HCT116 (cell line): ENCODE data around the gene PACSIN2. TPM values are rescaled to one million over a fixed set of nuclear protein-coding genes. Genes with fewer than 3 reads are reported as not detected.

ENCODE experiments used
- ATAC-seq: fragments of 200-7000 bp; cut with Tn5 transposase; 2 replicates; pipeline ENCODE4 v1.9.1; 2020; ENCODE audit warnings: mild to moderate bottlenecking, moderate library complexity
- BruUV-seq: library from RNA; stranded (reverse); fragments of 400-500 nt; replicated peaks from 2 replicates; lab custom pipeline; 2021; lab: Mats Ljungman, UMichigan
- CTCF ChIA-PET: fragments of 300-600 bp; sonication (Branson Sonifier 250); formaldehyde crosslinking; loops from one replicate; lab custom pipeline; 2021; ENCODE audit warnings: antibody characterized with exemption; lab: Charles Lee
- POLR2A ChIA-PET: fragments of 300-600, 350-600 bp; sonication (Branson Sonifier 250); formaldehyde crosslinking; loops from one replicate; lab custom pipeline; 2021; ENCODE audit warnings: antibody characterized with exemption; lab: Charles Lee
- RAD21 ChIA-PET, 2 experiments: fragments of 300-600 bp; sonication (Branson Sonifier 250); formaldehyde crosslinking; loops; one replicate each; lab custom pipeline; 2023; ENCODE audit warnings: low total read pairs in 2 of 2; ENCODE audit not compliant: uncharacterized antibody in 2 of 2, unreplicated experiment in 2 of 2, low non-redundant PET in 1 of 2; lab: Charles Lee
- DNase-seq: peaks from one replicate; pipeline ENCODE4 v3.0.0-alpha.2; 2010; ENCODE audit warnings: low read depth, low spot score
- H2AFZ ChIP-seq: fragments of 200-600 bp; shearing (Covaris generic), sonication (generic); 2 replicates; pipeline ENCODE4 v1.6.1; 2017; ENCODE audit warnings: low read depth, mixed run types, mixed read lengths, antibody characterized with exemption, low read length; ENCODE audit not compliant: poor library complexity, severe bottlenecking
- H3K27ac ChIP-seq: 2 replicates; pipeline ENCODE4 v1.5.1; 2012; ENCODE audit warnings: low read depth, low read length
- H3K27me3 ChIP-seq: fragments of 200-600 bp; sonication (generic); 2 replicates; pipeline ENCODE4 v1.6.1; 2016; ENCODE audit warnings: mixed run types, low read length, mixed read lengths; ENCODE audit not compliant: insufficient read depth
- H3K36me3 ChIP-seq, 2 experiments: fragments of 200-500 bp in 1 of 2; fragments of 200-600 bp in 1 of 2; sonication (Bioruptor generic) in 1 of 2; sonication (generic) in 1 of 2; 2 replicates each; pipeline versions ENCODE4 v1.5.1 to v1.6.1; 2014 to 2016; ENCODE audit warnings: low read length in 2 of 2, inconsistent platforms in 1 of 2, mixed read lengths in 1 of 2, mixed run types in 1 of 2; ENCODE audit not compliant: insufficient read depth in 2 of 2, control insufficient read depth in 1 of 2
- H3K4me1 ChIP-seq, 2 experiments: fragments of 200-600 bp in 1 of 2; sonication (generic) in 1 of 2; 2 replicates each; pipeline versions ENCODE4 v1.5.1 to v1.6.1; 2012 to 2017; ENCODE audit warnings: low read length in 2 of 2, inconsistent platforms in 1 of 2, mild to moderate bottlenecking in 1 of 2, mixed read lengths in 1 of 2, mixed run types in 1 of 2, moderate library complexity in 1 of 2; ENCODE audit not compliant: insufficient read depth in 2 of 2, control insufficient read depth in 1 of 2
- H3K4me2 ChIP-seq: fragments of 200-600 bp; sonication (generic); 2 replicates; pipeline ENCODE4 v1.6.1; 2017; ENCODE audit warnings: mixed run types, low read length, mixed read lengths
- H3K4me3 ChIP-seq, 2 experiments: fragments of 200-600 bp in 1 of 2; sonication (generic) in 1 of 2; replicated peaks in 1 of 2; 2 replicates each; pipeline ENCODE4 v1.5.1; 2011 to 2016; ENCODE audit warnings: low read length in 2 of 2, control low read depth in 1 of 2, low read depth in 1 of 2, mild to moderate bottlenecking in 1 of 2, mixed read lengths in 1 of 2, mixed run types in 1 of 2
- H3K79me2 ChIP-seq: fragments of 200-600 bp; sonication (generic); 2 replicates; pipeline ENCODE4 v1.6.1; 2017; ENCODE audit warnings: mild to moderate bottlenecking, mixed run types, low read length, moderate library complexity, mixed read lengths; ENCODE audit not compliant: insufficient read depth
- H3K9ac ChIP-seq: fragments of 200-600 bp; sonication (generic); 2 replicates; pipeline ENCODE4 v1.6.1; 2016; ENCODE audit warnings: low read length, mixed read lengths
- H3K9me2 ChIP-seq: fragments of 200-600 bp; sonication (generic), shearing (Covaris generic); 2 replicates; pipeline ENCODE4 v1.6.1; 2017; ENCODE audit warnings: mixed run types, mild to moderate bottlenecking, moderate library complexity; ENCODE audit not compliant: insufficient read depth
- H3K9me3 ChIP-seq, 2 experiments: fragments of 200-500 bp in 1 of 2; fragments of 200-600 bp in 1 of 2; sonication (Bioruptor generic) in 1 of 2; sonication (generic) in 1 of 2; 2 replicates each; pipeline ENCODE4 v1.6.1; 2014 to 2017; ENCODE audit warnings: low read length in 2 of 2, mixed read lengths in 2 of 2, inconsistent platforms in 1 of 2, low read depth in 1 of 2, mild to moderate bottlenecking in 1 of 2, mixed run types in 1 of 2, moderate library complexity in 1 of 2; ENCODE audit not compliant: control insufficient read depth in 1 of 2, insufficient read depth in 1 of 2
- H4K20me1 ChIP-seq: fragments of 200-600 bp; sonication (generic), shearing (Covaris generic); 2 replicates; pipeline ENCODE4 v1.6.1; 2017; ENCODE audit warnings: mixed run types, mild to moderate bottlenecking, moderate library complexity; ENCODE audit not compliant: insufficient read depth
- CBX3 ChIP-seq: IDR thresholded peaks from 2 replicates; pipeline ENCODE4 v1.6.1; 2012; ENCODE audit warnings: low read depth
- CEBPB ChIP-seq: IDR thresholded peaks from 2 replicates; pipeline ENCODE4 v1.6.1; 2012; ENCODE audit warnings: low read depth
- CTCF ChIP-seq, 3 experiments: fragments of 200-600 bp in 1 of 3; sonication (generic) in 1 of 3; IDR thresholded peaks in 2 of 3; conservative IDR thresholded peaks in 1 of 3; 2 replicates each; pipeline ENCODE4 v1.5.1; 2012 to 2017; ENCODE audit warnings: low read depth in 2 of 3, low read length in 2 of 3, antibody characterized with exemption in 1 of 3, borderline replicate concordance in 1 of 3, control low read depth in 1 of 3, mild to moderate bottlenecking in 1 of 3, mixed read lengths in 1 of 3, mixed run types in 1 of 3, moderate library complexity in 1 of 3; ENCODE audit not compliant: insufficient read depth in 1 of 3
- EGR1 ChIP-seq: IDR thresholded peaks from 2 replicates; pipeline ENCODE4 v1.6.1; 2012; ENCODE audit warnings: low read depth
- EZH2 ChIP-seq: fragments of 200-600 bp; sonication (generic); IDR thresholded peaks from 2 replicates; pipeline ENCODE4 v1.6.1; 2017; ENCODE audit warnings: antibody characterized with exemption, mixed run types
- EZH2phosphoT487 ChIP-seq: fragments of 200-600 bp; IDR thresholded peaks from 2 replicates; pipeline ENCODE4 v1.6.1; 2018; ENCODE audit warnings: antibody characterized with exemption, borderline replicate concordance
- FOSL1 ChIP-seq: IDR thresholded peaks from 2 replicates; pipeline ENCODE4 v1.6.1; 2012; ENCODE audit warnings: low read depth
- JUND ChIP-seq: IDR thresholded peaks from 2 replicates; pipeline ENCODE4 v1.6.1; 2012
- POLR2AphosphoS5 ChIP-seq: IDR thresholded peaks from 2 replicates; pipeline ENCODE4 v1.6.1; 2011; ENCODE audit warnings: mild to moderate bottlenecking, low read depth, low read length, moderate library complexity
- RAD21 ChIP-seq: IDR thresholded peaks from 2 replicates; pipeline ENCODE4 v1.6.1; 2012; ENCODE audit warnings: low read depth, mild to moderate bottlenecking
- SIN3A ChIP-seq: IDR thresholded peaks from 2 replicates; pipeline ENCODE4 v1.6.1; 2012; ENCODE audit warnings: low read depth
- SP1 ChIP-seq: IDR thresholded peaks from 2 replicates; pipeline ENCODE4 v1.6.1; 2012; ENCODE audit warnings: low read depth
- SRF ChIP-seq: IDR thresholded peaks from 2 replicates; pipeline ENCODE4 v1.6.1; 2012; ENCODE audit warnings: low read depth
- YY1 ChIP-seq: IDR thresholded peaks from 2 replicates; pipeline ENCODE4 v1.6.1; 2011; ENCODE audit warnings: low read length, low read depth, moderate library complexity, mild to moderate bottlenecking; ENCODE audit not compliant: insufficient replicate concordance; ENCODE audit errors: extremely low read depth
- ZNF274 ChIP-seq: fragments of 200-500 bp; sonication (Bioruptor generic); IDR thresholded peaks from 2 replicates; pipeline ENCODE4 v1.6.1; 2014; ENCODE audit warnings: mild to moderate bottlenecking, low read depth, low read length, inconsistent platforms
- intact Hi-C: fragments of 100-400 bp; cut with micrococcal nuclease; formaldehyde crosslinking; loops from 2 replicates; pipeline ENCODE4 v1.10.0; 2022
- total RNA-seq: library from RNA; stranded (reverse); gene quantifications from one replicate; pipeline ENCODE4 v1.2.1, GENCODE V29; 2021; ENCODE audit not compliant: unreplicated experiment
- TF ChIP-seq, protein P1 (sequence below): IDR thresholded peaks from 2 replicates; pipeline ENCODE4 v1.6.1; 2012
- TF ChIP-seq, protein P2 (sequence below): IDR thresholded peaks from 2 replicates; pipeline ENCODE4 v1.6.1; 2012
- TF ChIP-seq, protein P3 (sequence below): IDR thresholded peaks from 2 replicates; pipeline ENCODE4 v1.6.1; 2011; ENCODE audit warnings: mild to moderate bottlenecking, low read length, moderate library complexity; ENCODE audit not compliant: insufficient replicate concordance; ENCODE audit errors: extremely low read depth

The PACSIN2 gene
- total RNA-seq, 1 experiment from 2014 or later, result 48.2 TPM

- TF ChIP-seq EZH2 (no peak), CTCF (IDR thresholded peaks at IDR 0.05 in 2 of 3, conservative IDR thresholded peaks at IDR 0.05 in 1 of 3; ENCODE audit: borderline replicate concordance in 1 of 3, insufficient read depth in 1 of 3, low read depth in 2 of 3, low read length in 2 of 3) (no peak), CEBPB (no peak), SIN3A (no peak), EGR1 (no peak), ZNF274 (no peak), SP1 (no peak), CBX3 (no peak), SRF (no peak), RAD21 (no peak), YY1 (no peak), POLR2AphosphoS5 (no peak), JUND (no peak), FOSL1 (no peak), EZH2phosphoT487 (no peak)
- TF ChIP-seq, protein P1, sequence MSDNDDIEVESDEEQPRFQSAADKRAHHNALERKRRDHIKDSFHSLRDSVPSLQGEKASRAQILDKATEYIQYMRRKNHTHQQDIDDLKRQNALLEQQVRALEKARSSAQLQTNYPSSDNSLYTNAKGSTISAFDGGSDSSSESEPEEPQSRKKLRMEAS, result no peak
- TF ChIP-seq, protein P2, sequence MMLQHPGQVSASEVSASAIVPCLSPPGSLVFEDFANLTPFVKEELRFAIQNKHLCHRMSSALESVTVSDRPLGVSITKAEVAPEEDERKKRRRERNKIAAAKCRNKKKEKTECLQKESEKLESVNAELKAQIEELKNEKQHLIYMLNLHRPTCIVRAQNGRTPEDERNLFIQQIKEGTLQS, result no peak
- TF ChIP-seq, protein P3, sequence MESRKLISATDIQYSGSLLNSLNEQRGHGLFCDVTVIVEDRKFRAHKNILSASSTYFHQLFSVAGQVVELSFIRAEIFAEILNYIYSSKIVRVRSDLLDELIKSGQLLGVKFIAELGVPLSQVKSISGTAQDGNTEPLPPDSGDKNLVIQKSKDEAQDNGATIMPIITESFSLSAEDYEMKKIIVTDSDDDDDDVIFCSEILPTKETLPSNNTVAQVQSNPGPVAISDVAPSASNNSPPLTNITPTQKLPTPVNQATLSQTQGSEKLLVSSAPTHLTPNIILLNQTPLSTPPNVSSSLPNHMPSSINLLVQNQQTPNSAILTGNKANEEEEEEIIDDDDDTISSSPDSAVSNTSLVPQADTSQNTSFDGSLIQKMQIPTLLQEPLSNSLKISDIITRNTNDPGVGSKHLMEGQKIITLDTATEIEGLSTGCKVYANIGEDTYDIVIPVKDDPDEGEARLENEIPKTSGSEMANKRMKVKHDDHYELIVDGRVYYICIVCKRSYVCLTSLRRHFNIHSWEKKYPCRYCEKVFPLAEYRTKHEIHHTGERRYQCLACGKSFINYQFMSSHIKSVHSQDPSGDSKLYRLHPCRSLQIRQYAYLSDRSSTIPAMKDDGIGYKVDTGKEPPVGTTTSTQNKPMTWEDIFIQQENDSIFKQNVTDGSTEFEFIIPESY, result no peak
- no peak overlapping the region for H2AFZ ChIP-seq
- H3K27ac ChIP-seq, result no peak overlapping the region
- intact Hi-C loops, result no loop called here
- ChIA-PET RAD21 (no interaction called here), CTCF (no interaction called here), POLR2A (no interaction called here)
- H3K4me3 ChIP-seq, result no peak overlapping the region
- DNase-seq, result no peak
- no peaks in the 10 kb centered on the region for H3K27me3 ChIP-seq
- no peak for ATAC-seq
- H3K4me2 ChIP-seq, result no peak overlapping the region
- no peak overlapping the region for H3K9ac ChIP-seq
- peaks cover 90% of the 10 kb centered on the region for H3K79me2 ChIP-seq
- no peaks in the 10 kb centered on the region for H3K36me3 ChIP-seq
- H3K9me3 ChIP-seq, result no peaks in the 10 kb centered on the region
- peaks cover 11% of the 10 kb centered on the region; the same call in 1 of the 2 replicates for H4K20me1 ChIP-seq
- H3K9me2 ChIP-seq, result no peaks in the 10 kb centered on the region
- H3K4me1 ChIP-seq, result peaks cover 39 to 62% of the 10 kb centered on the region in 2 experiments
- BruUV-seq, result no TSS peak
These were observed 6.0 kb downstream of the PACSIN2 start for GRCh38 chr22:43008921-43009320.
